Embryonic facial prominence (tissue), 1 donor: ENCODE data around the gene CCDC137.

Source experiments
- DNase-seq: peaks from one replicate; pipeline ENCODE4 v3.0.0-alpha.2; 2016; ENCODE audit errors: extremely low spot score

The CCDC137 gene

GRCh38 chr17:81715872-81716673 lies 49.5 kb downstream of the CCDC137 start:
- no peak for DNase-seq

GRCh38 chr17:81716674-81716996 lies 50.1 kb downstream of the CCDC137 start:
- DNase-seq = no peak

GRCh38 chr17:81717049-81717765 lies 50.7 kb downstream of the CCDC137 start:
- DNase-seq = no peak

- no peak for DNase-seq
Observed at GRCh38 chr17:81717766-81718089, 51.2 kb downstream of the CCDC137 start.

- no peak for DNase-seq
Observed at GRCh38 chr17:81719410-81720266, 53.1 kb downstream of the CCDC137 start.

- no peak for DNase-seq
Observed at GRCh38 chr17:81720267-81721071, 53.9 kb downstream of the CCDC137 start.

GRCh38 chr17:81722184-81723120 lies 55.9 kb downstream of the CCDC137 start:
- DNase-seq = no peak
